PC-3 (cell line): ENCODE data around the gene BABAM1. TPM values are rescaled to one million over a fixed set of nuclear protein-coding genes. Genes with fewer than 3 reads are reported as not detected.

Source experiments
- ATAC-seq: fragments of 200-7000 bp; cut with Tn5 transposase; 2 replicates; pipeline ENCODE4 v1.9.1; 2020; ENCODE audit warnings: mild to moderate bottlenecking, moderate library complexity
- BruUV-seq: library from RNA; stranded (reverse); fragments of 400-500 nt; replicated peaks from 2 replicates; lab custom pipeline; 2021; lab: Mats Ljungman, UMichigan
- CTCF ChIA-PET: fragments of 300-600 bp; sonication (Branson Sonifier 250); formaldehyde crosslinking; loops from one replicate; lab custom pipeline; 2022; ENCODE audit warnings: antibody characterized with exemption; lab: Charles Lee
- POLR2A ChIA-PET: fragments of 300-600 bp; sonication (Branson Sonifier 250); formaldehyde crosslinking; loops from one replicate; lab custom pipeline; 2022; ENCODE audit warnings: antibody characterized with exemption; ENCODE audit not compliant: unreplicated experiment; lab: Charles Lee
- DNase-seq: peaks from one replicate; pipeline ENCODE4 v3.0.0-alpha.2; 2015
- H2AFZ ChIP-seq: fragments of 300-600 bp; sonication (generic); 2 replicates; pipeline ENCODE4 v1.6.0; 2016; ENCODE audit warnings: antibody characterized with exemption, low read length
- H3F3A ChIP-seq: fragments of 300-600 bp; sonication (generic); one replicate; pipeline ENCODE4 v1.6.0; 2017; ENCODE audit warnings: antibody characterized with exemption, low read length, control low read depth, mild to moderate bottlenecking; ENCODE audit not compliant: unreplicated experiment
- H3K27ac ChIP-seq: fragments of 300-600 bp; sonication (generic); 2 replicates; pipeline ENCODE4 v1.5.1; 2016; ENCODE audit warnings: mild to moderate bottlenecking, low read length
- H3K27me3 ChIP-seq: fragments of 300-600 bp; sonication (generic); 2 replicates; pipeline ENCODE4 v1.6.1; 2016; ENCODE audit warnings: low read length, mixed read lengths
- H3K36me3 ChIP-seq: fragments of 300-600 bp; sonication (generic); 2 replicates; pipeline ENCODE4 v1.6.1; 2016; ENCODE audit warnings: low read depth, mixed run types, low read length, mixed read lengths
- H3K4me1 ChIP-seq: fragments of 300-600 bp; sonication (generic); 2 replicates; pipeline ENCODE4 v1.5.1; 2016; ENCODE audit warnings: low read length; ENCODE audit not compliant: insufficient read depth
- H3K4me2 ChIP-seq: fragments of 300-600 bp; sonication (generic); 2 replicates; pipeline ENCODE4 v1.6.0; 2016; ENCODE audit warnings: low read length
- H3K4me3 ChIP-seq: fragments of 300-600 bp; sonication (generic); 2 replicates; pipeline ENCODE4 v1.5.1; 2016; ENCODE audit warnings: mild to moderate bottlenecking, low read length, mixed read lengths
- H3K79me2 ChIP-seq: fragments of 300-600 bp; sonication (generic); 2 replicates; pipeline ENCODE4 v1.6.1; 2017; ENCODE audit warnings: low read length, mixed read lengths
- H3K9ac ChIP-seq: fragments of 300-600 bp; sonication (generic); 2 replicates; pipeline ENCODE4 v1.6.0; 2016; ENCODE audit warnings: mild to moderate bottlenecking, low read length
- H3K9me2 ChIP-seq: fragments of 300-600 bp; sonication (generic); replicated peaks from 2 replicates; pipeline ENCODE4 v1.6.1; 2016; ENCODE audit warnings: mixed run types, low read length, mixed read lengths
- H3K9me3 ChIP-seq: fragments of 300-600 bp; sonication (generic); 2 replicates; pipeline ENCODE4 v1.6.1; 2016; ENCODE audit warnings: low read length, mixed read lengths
- H4K20me1 ChIP-seq: fragments of 300-600 bp; sonication (generic); 2 replicates; pipeline ENCODE4 v1.6.1; 2016; ENCODE audit warnings: low read length, mixed read lengths
- EZH2 ChIP-seq: fragments of 300-600 bp; sonication (generic); IDR thresholded peaks from one replicate; pipeline ENCODE4 v1.6.1; 2017; ENCODE audit warnings: antibody characterized with exemption, mild to moderate bottlenecking, low read length; ENCODE audit not compliant: unreplicated experiment
- EZH2phosphoT487 ChIP-seq: fragments of 300-600 bp; sonication (generic); IDR thresholded peaks from 2 replicates; pipeline ENCODE4 v1.6.1; 2018; ENCODE audit warnings: mild to moderate bottlenecking, antibody characterized with exemption, low read length, borderline replicate concordance
- intact Hi-C: fragments of 100-400 bp; cut with micrococcal nuclease; formaldehyde crosslinking; loops from 2 replicates; pipeline ENCODE4 v1.9.0; 2023
- total RNA-seq: library from RNA; depleted of rRNA; stranded (reverse); fragments of >200 nt; gene quantifications from 2 replicates; pipeline ENCODE4 v1.2.3, GENCODE V29; 2014
- TF ChIP-seq, protein P1 (sequence below): fragments of 300-600 bp; sonication (generic); conservative IDR thresholded peaks from 2 replicates; pipeline ENCODE4 v1.5.1; 2017; ENCODE audit warnings: antibody characterized with exemption, low read depth, mild to moderate bottlenecking, low read length

Gene BABAM1
- total RNA-seq, 1 experiment from 2014 or later, result 196 TPM

DNA sequence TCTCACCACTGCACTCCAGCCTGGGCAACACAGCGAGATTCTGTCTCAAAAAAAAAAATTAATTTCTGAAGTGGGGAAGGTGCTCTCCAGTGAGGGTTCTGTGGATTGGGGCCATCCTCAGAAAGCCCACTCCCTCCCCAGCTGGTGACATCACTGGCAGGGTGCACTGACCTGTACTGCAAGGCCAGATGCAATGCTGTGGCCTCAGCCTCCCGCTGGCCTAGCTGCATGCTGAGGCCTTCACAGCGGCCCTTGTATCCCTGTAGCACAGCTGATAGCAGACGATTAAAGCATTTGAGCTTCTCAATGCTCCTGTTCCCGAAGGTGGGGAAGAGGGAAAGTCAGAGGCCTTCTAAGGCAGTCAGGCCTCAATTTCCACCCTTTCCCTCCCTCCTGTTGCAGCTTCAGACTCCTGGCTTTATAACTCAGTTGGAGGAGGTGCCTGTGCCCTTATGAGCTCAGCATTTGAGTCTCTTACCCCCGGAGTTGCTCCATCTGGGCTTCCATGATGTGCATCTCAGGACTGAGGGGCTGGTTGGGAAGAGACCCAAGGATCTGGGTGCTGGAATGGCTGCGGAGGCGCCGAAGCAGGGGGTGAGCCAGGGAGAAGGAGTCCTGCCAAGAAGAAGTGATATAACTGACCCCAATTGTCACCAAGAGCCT, 8.0 kb upstream of the BABAM1 start:
- Histone ChIP-seq H3K79me2 (no peaks in the 10 kb centered on the region), H4K20me1 (no peaks in the 10 kb centered on the region), H3K4me2 (no peak overlapping the region), H3K9ac (no peak overlapping the region), H3K4me3 (no peak overlapping the region), H3F3A (no peaks in the 10 kb centered on the region), H3K27me3 (no peaks in the 10 kb centered on the region), H3K27ac (no peak overlapping the region), H3K36me3 (no peaks in the 10 kb centered on the region), H3K9me2 (no peaks in the 10 kb centered on the region), H3K9me3 (0 out of 2 replicates have a peak, but pooled peaks cover 5% of the 10 kb centered on the region), H2AFZ (no peak overlapping the region), H3K4me1 (no peaks in the 10 kb centered on the region)
- no TSS peak for BruUV-seq
- CTCF ChIA-PET, result no interaction called here
- POLR2A ChIA-PET, result no interaction called here
- TF ChIP-seq EZH2phosphoT487, result no peak
- TF ChIP-seq, protein P1, sequence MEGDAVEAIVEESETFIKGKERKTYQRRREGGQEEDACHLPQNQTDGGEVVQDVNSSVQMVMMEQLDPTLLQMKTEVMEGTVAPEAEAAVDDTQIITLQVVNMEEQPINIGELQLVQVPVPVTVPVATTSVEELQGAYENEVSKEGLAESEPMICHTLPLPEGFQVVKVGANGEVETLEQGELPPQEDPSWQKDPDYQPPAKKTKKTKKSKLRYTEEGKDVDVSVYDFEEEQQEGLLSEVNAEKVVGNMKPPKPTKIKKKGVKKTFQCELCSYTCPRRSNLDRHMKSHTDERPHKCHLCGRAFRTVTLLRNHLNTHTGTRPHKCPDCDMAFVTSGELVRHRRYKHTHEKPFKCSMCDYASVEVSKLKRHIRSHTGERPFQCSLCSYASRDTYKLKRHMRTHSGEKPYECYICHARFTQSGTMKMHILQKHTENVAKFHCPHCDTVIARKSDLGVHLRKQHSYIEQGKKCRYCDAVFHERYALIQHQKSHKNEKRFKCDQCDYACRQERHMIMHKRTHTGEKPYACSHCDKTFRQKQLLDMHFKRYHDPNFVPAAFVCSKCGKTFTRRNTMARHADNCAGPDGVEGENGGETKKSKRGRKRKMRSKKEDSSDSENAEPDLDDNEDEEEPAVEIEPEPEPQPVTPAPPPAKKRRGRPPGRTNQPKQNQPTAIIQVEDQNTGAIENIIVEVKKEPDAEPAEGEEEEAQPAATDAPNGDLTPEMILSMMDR, result no peak
- no peak for DNase-seq
- ATAC-seq, result no peak
- intact Hi-C loops, result no loop called here

DNA sequence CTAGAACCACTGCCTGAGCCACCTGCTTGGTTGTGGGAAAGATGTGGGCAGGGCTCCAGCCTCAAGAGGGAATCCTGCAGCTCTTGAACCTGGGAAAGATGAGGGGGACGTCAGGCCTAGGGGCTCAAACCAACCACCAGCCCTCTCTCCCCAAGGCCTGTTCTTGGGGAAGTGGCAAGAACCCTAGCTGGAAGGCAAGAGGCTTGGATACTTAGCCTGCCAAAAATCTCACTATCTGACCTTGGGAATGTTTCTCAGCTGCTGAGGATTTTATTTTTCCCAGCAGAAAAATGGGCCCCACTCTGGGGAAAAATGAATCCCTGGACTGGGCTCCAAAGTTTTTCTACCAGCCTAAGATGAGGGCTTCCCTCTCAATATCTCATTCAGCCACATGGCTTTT, 7.3 kb upstream of the BABAM1 start:
- intact Hi-C loops, result no loop called here
- TF ChIP-seq, protein P1, result no peak
- TF ChIP-seq EZH2 (no peak), EZH2phosphoT487 (no peak)
- Histone ChIP-seq H3K27me3 (no peaks in the 10 kb centered on the region), H4K20me1 (no peaks in the 10 kb centered on the region), H3K79me2 (no peaks in the 10 kb centered on the region), H3K27ac (no peak overlapping the region), H3K9ac (no peak overlapping the region), H3K4me3 (no peak overlapping the region), H3K9me3 (0 out of 2 replicates have a peak, but pooled peaks cover 5% of the 10 kb centered on the region), H3K4me1 (no peaks in the 10 kb centered on the region), H3K36me3 (no peaks in the 10 kb centered on the region), H2AFZ (no peak overlapping the region), H3K9me2 (no peaks in the 10 kb centered on the region), H3F3A (no peaks in the 10 kb centered on the region), H3K4me2 (no peak overlapping the region)
- no TSS peak for BruUV-seq
- POLR2A ChIA-PET, result no interaction called here
- ATAC-seq (no peak), DNase-seq (no peak)
- CTCF ChIA-PET, result interaction anchor here (0.6 to 0.9 kb wide), 2 partner anchors 11 to 45 kb away, joined by 3 to 4 read pairs; partner anchors contain the start of gene MRPL34

DNA sequence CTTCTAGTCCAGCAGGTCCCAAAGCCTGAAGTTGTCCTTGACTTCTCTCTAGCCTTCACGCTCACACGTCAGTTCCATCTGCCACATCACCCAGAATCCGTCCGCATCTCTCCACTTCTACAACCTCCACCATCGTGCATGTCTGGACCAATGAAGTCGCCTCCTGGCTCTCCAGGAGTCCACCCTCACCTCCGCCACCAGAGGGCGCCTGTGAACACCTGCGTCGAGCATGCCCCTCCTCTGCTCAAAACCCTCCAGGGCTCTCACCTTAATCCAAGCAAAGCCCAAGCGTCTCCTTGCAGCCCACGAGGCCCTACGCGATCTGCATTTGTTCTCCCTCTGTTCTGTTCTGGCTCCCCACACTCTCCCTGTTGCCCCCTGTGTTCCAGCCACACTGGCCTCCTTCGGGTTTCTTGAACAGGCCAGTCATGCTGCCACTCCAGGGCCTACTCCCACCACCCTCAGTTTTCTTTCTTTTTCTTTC, 6.4 kb upstream of the BABAM1 start:
- intact Hi-C loops, result loop anchor here (1.0 kb wide), 1 partner anchor 21 kb away; no protein-coding TSS in a partner anchor
- ChIA-PET POLR2A (no interaction called here), CTCF (interaction anchor here (0.6 to 0.9 kb wide), 2 partner anchors 12 to 44 kb away, joined by 3 to 4 read pairs; partner anchors contain the start of gene MRPL34)
- TF ChIP-seq EZH2, result no peak
- TF ChIP-seq, protein P1, result peak; percentile 94
- Histone ChIP-seq H2AFZ (peak overlapping the region; percentile 79), H3K9ac (no peak overlapping the region), H3K9me2 (no peaks in the 10 kb centered on the region), H4K20me1 (no peaks in the 10 kb centered on the region), H3K79me2 (no peaks in the 10 kb centered on the region), H3F3A (no peaks in the 10 kb centered on the region), H3K27ac (no peak overlapping the region), H3K27me3 (no peaks in the 10 kb centered on the region), H3K9me3 (0 out of 2 replicates have a peak, but pooled peaks cover 5% of the 10 kb centered on the region), H3K4me3 (no peak overlapping the region), H3K4me1 (no peaks in the 10 kb centered on the region), H3K4me2 (no peak overlapping the region), H3K36me3 (no peaks in the 10 kb centered on the region)
- BruUV-seq, result no TSS peak
- DNase-seq, result peak; percentile 89
- ATAC-seq, result peak; percentile 100
